Measurements from ENCODE around the gene C15orf39.
"Not testable (repeated sequence)": the region's sequence is repeated elsewhere in the genome, so short reads cannot be mapped to it uniquely, and the experiment has no call there.

C15orf39 gene

GRCh38 chr15:75232826-75233503 lies 31.3 kb downstream of the C15orf39 start:
- DNase-seq = no peak

GRCh38 chr15:75233504-75234190 lies 32.0 kb downstream of the C15orf39 start:
- DNase-seq = no peak

GRCh38 chr15:75234191-75234810 lies 32.6 kb downstream of the C15orf39 start:
- no peak for DNase-seq

GRCh38 chr15:75235051-75235673 lies 33.5 kb downstream of the C15orf39 start:
- no peak for DNase-seq

- DNase-seq = no peak
These were observed 34.4 kb downstream of the C15orf39 start for GRCh38 chr15:75235760-75236729.

- DNase-seq = peak; percentile 38
These were observed 35.8 kb downstream of the C15orf39 start for GRCh38 chr15:75237316-75237982.

GRCh38 chr15:75238150-75238549 lies 36.5 kb downstream of the C15orf39 start:
- no peak for DNase-seq

GRCh38 chr15:75245741-75246140 lies 44.1 kb downstream of the C15orf39 start:
- DNase-seq = not testable (repeated sequence)

- not testable (repeated sequence) for DNase-seq
These were observed 47.3 kb downstream of the C15orf39 start for GRCh38 chr15:75248991-75249390.

- no peak for DNase-seq
These were observed 48.0 kb downstream of the C15orf39 start for GRCh38 chr15:75249726-75250125.

GRCh38 chr15:75251343-75251742 lies 49.7 kb downstream of the C15orf39 start:
- DNase-seq = not testable (repeated sequence)

GRCh38 chr15:75252285-75252684 lies 50.6 kb downstream of the C15orf39 start:
- not testable (repeated sequence) for DNase-seq

GRCh38 chr15:75258034-75258433 lies 56.4 kb downstream of the C15orf39 start, which contains the start of gene GOLGA6C:
TSS of gene GOLGA6C (plus strand) at chr15:75258334. CDS start at chr15:75258599, 265 bp downstream.
- DNase-seq = not testable (repeated sequence)

GRCh38 chr15:75258620-75259343 lies 57.1 kb downstream of the C15orf39 start:
- DNase-seq = not testable (repeated sequence)

GRCh38 chr15:75259873-75260272 lies 58.2 kb downstream of the C15orf39 start:
- not testable (repeated sequence) for DNase-seq

Data from NCI-H526 treated with DMSO at 0.1 percent for 48 hours (cell line).